HG02852 (cell line): ENCODE measurements around the gene RBM17.
A peak's percentile ranks its signal among the peaks of the same experiment; 100 is the strongest.
"Not testable (repeated sequence)": the region's sequence is repeated elsewhere in the genome, so short reads cannot be mapped to it uniquely, and the experiment has no call there.

ENCODE experiments used
- ATAC-seq: cut with Tn5 transposase; IDR thresholded peaks from one replicate; pipeline ENCODE4 v1.9.1; 2021; ENCODE audit warnings: mild to moderate bottlenecking, moderate library complexity; ENCODE audit not compliant: unreplicated experiment

Gene RBM17

GRCh38 chr10:6135039-6135438, 46.2 kb downstream of the RBM17 start:
- peak; percentile 45 for ATAC-seq

- no peak for ATAC-seq
These were observed 46.8 kb downstream of the RBM17 start for GRCh38 chr10:6135589-6136168.

- ATAC-seq: peak; percentile 53
These were observed 47.7 kb downstream of the RBM17 start for GRCh38 chr10:6136215-6137201.

- no peak for ATAC-seq
These were observed 49.6 kb downstream of the RBM17 start for GRCh38 chr10:6138456-6138855.

- ATAC-seq: no peak
These were observed 50.6 kb downstream of the RBM17 start for GRCh38 chr10:6139470-6139869.

- no peak for ATAC-seq
These were observed 51.5 kb downstream of the RBM17 start for GRCh38 chr10:6140141-6140841.

GRCh38 chr10:6140965-6141295, 52.1 kb downstream of the RBM17 start:
- peak; percentile 1 for ATAC-seq

GRCh38 chr10:6141296-6142151, 52.7 kb downstream of the RBM17 start:
- ATAC-seq: peak; percentile 54

- ATAC-seq: not testable (repeated sequence)
These were observed 53.4 kb downstream of the RBM17 start for GRCh38 chr10:6142186-6142585.

GRCh38 chr10:6142644-6143043, 53.8 kb downstream of the RBM17 start:
- no peak for ATAC-seq

GRCh38 chr10:6143181-6143580, 54.3 kb downstream of the RBM17 start:
- ATAC-seq: no peak

- peak; percentile 68 for ATAC-seq
These were observed 55.8 kb downstream of the RBM17 start for GRCh38 chr10:6144406-6145165.

GRCh38 chr10:6145166-6145987, 56.5 kb downstream of the RBM17 start:
- ATAC-seq: peak; percentile 2

- no peak for ATAC-seq
These were observed 57.4 kb downstream of the RBM17 start for GRCh38 chr10:6146013-6146785.

GRCh38 chr10:6146921-6147320, 58.1 kb downstream of the RBM17 start:
- ATAC-seq: no peak

- peak; percentile 22 for ATAC-seq
These were observed 59.4 kb downstream of the RBM17 start for GRCh38 chr10:6148251-6148701.

GRCh38 chr10:6148908-6149307, 60.1 kb downstream of the RBM17 start:
- no peak for ATAC-seq
